NCI-H82 treated with DMSO at 0.1 percent for 48 hours (cell line): ENCODE results near the gene ATG16L1.

Experiments used
- DNase-seq: peaks from one replicate; lab custom pipeline; 2025; ENCODE audit not compliant: unreplicated experiment; lab: John Stamatoyannopoulos, UW

Gene ATG16L1

GRCh38 chr2:233226511-233227031 is 24.9 kb upstream of the ATG16L1 start:
- DNase-seq = no peak

GRCh38 chr2:233227346-233227978 is 24.0 kb upstream of the ATG16L1 start:
- DNase-seq = no peak

- DNase-seq = no peak
Measured at GRCh38 chr2:233228376-233228775, 23.1 kb upstream of the ATG16L1 start.

- no peak for DNase-seq
Measured at GRCh38 chr2:233233618-233234230, 17.7 kb upstream of the ATG16L1 start.

- no peak for DNase-seq
Measured at GRCh38 chr2:233234264-233234663, 17.2 kb upstream of the ATG16L1 start.

GRCh38 chr2:233234996-233235395 is 16.5 kb upstream of the ATG16L1 start:
- no peak for DNase-seq

- no peak for DNase-seq
Measured at GRCh38 chr2:233235977-233236376, 15.5 kb upstream of the ATG16L1 start.

- DNase-seq = no peak
Measured at GRCh38 chr2:233236820-233237589, 14.5 kb upstream of the ATG16L1 start.

- no peak for DNase-seq
Measured at GRCh38 chr2:233240897-233241296, 10.6 kb upstream of the ATG16L1 start.

GRCh38 chr2:233241803-233242202 is 9.7 kb upstream of the ATG16L1 start:
- no peak for DNase-seq

GRCh38 chr2:233242231-233242927 is 9.1 kb upstream of the ATG16L1 start:
- no peak for DNase-seq

- DNase-seq = no peak
Measured at GRCh38 chr2:233243348-233243747, 8.1 kb upstream of the ATG16L1 start.

- DNase-seq = no peak
Measured at GRCh38 chr2:233244818-233245217, 6.7 kb upstream of the ATG16L1 start.

- DNase-seq = no peak
Measured at GRCh38 chr2:233245406-233245805, 6.1 kb upstream of the ATG16L1 start.

GRCh38 chr2:233247116-233247515 is 4.4 kb upstream of the ATG16L1 start:
- DNase-seq = no peak

GRCh38 chr2:233247744-233248143 is 3.7 kb upstream of the ATG16L1 start:
- no peak for DNase-seq

GRCh38 chr2:233248999-233249398 is 2.5 kb upstream of the ATG16L1 start:
- DNase-seq = no peak

- DNase-seq = no peak
Measured at GRCh38 chr2:233250568-233250967, 905 bp upstream of the ATG16L1 start.

GRCh38 chr2:233250985-233251305 is 528 bp upstream of the ATG16L1 start:
- no peak for DNase-seq

GRCh38 chr2:233252227-233252626 is 754 bp downstream of the ATG16L1 start:
- DNase-seq = no peak

GRCh38 chr2:233255151-233255550 is 3.7 kb downstream of the ATG16L1 start:
- no peak for DNase-seq

GRCh38 chr2:233256048-233256447 is 4.6 kb downstream of the ATG16L1 start:
- DNase-seq = no peak
